Measurements from ENCODE around the gene COX14. TPM values are rescaled to one million over a fixed set of nuclear protein-coding genes. Genes with fewer than 3 reads are reported as not detected.

Gene COX14
- total and polyA plus RNA-seq, 10 of the 15 experiments (the other 5 are each of a cell fraction or from before 2014, with no cell fraction given) = 44.6 to 361 (median 120) TPM

GRCh38 chr12:50089730-50090129 is 22.3 kb upstream of the COX14 start:
- no peak overlapping the region for H2AFZ ChIP-seq (ENCODE audit: control insufficient read depth, low read depth, low read length)
- H3K4me1 ChIP-seq (ENCODE audit: control insufficient read depth, insufficient read depth, low read length) = no peaks in the 10 kb centered on the region
- in situ Hi-C loops (cut with MboI) = loop anchor here (5.0 kb wide), 1 partner anchor 83 kb away; no protein-coding TSS in a partner anchor
- FAIRE-seq = no peak
- 0 out of 2 replicates have a peak, but pooled peaks cover 4% of the 10 kb centered on the region for H4K20me1 ChIP-seq (ENCODE audit: control insufficient read depth, insufficient read depth)
- intact Hi-C loops (cut with micrococcal nuclease; ENCODE audit: unreplicated experiment) = no loop called here
- SMC1A ChIA-PET (ENCODE audit: uncharacterized antibody, unreplicated experiment) = interaction anchor here (0.6 to 3.9 kb wide), 10 partner anchors 13 to 86 kb away, joined by 3 to 27 read pairs (median 4); partner anchors contain the start of gene COX14
- H3K4me2 ChIP-seq (ENCODE audit: control insufficient read depth, insufficient read depth) = no peak overlapping the region
- no peak for DNase-seq (ENCODE audit: low read depth, low spot score)
- no peak overlapping the region for H3K27ac ChIP-seq (ENCODE audit: control insufficient read depth, insufficient read depth)
- ATAC-seq = no peak
- no peaks in the 10 kb centered on the region for H3K9me3 ChIP-seq (replicated peaks; ENCODE audit: control insufficient read depth, insufficient read depth, low read length)
- RAD21 ChIA-PET (ENCODE audit: unreplicated experiment) = interaction anchor here (1.0 to 5.6 kb wide), 5 partner anchors 14 to 86 kb away, joined by 3 to 47 read pairs (median 8); partner anchors contain the start of genes CERS5 and COX14
- H3K27me3 ChIP-seq (replicated peaks in 1 of 2; ENCODE audit: control insufficient read depth in 2 of 2, insufficient read depth in 2 of 2, low read length in 1 of 2) = no peaks in the 10 kb centered on the region
- peaks cover 3 to 24% of the 10 kb centered on the region in 2 experiments for H3K36me3 ChIP-seq (ENCODE audit: control insufficient read depth in 2 of 2, insufficient read depth in 2 of 2, low read length in 1 of 2)
- H3K9ac ChIP-seq (ENCODE audit: control insufficient read depth, insufficient read depth, low read length) = no peak overlapping the region
- BruUV-seq (replicated peaks) = no TSS peak
- H3K79me2 ChIP-seq (ENCODE audit: control insufficient read depth, insufficient read depth, low read length) = peaks cover 8% of the 10 kb centered on the region
- POLR2A ChIA-PET = interaction anchor here (0.6 kb wide), 1 partner anchor 82 kb away, joined by 3 read pairs; no protein-coding TSS in a partner anchor
- 98% methylated on average over 7 of the region's 7 CpGs for WGBS (ENCODE audit: insufficient coverage, insufficient replicate concordance, low lambda C conversion rate, missing lambda C conversion rate)
- no peak overlapping the region for H3K4me3 ChIP-seq
- CTCF ChIA-PET = interaction anchor here (0.7 to 9.0 kb wide), 20 partner anchors 11 to 227 kb away, joined by 3 to 250 read pairs (median 4); partner anchors contain the start of genes CERS5 and COX14
- TF ChIP-seq KLF5 (IDR thresholded peaks at IDR 0.05; ENCODE audit: partially characterized antibody) (no peak), RAD51 (IDR thresholded peaks at IDR 0.05) (no peak), FOXK2 (IDR thresholded peaks at IDR 0.05) (no peak), USF1 (IDR thresholded peaks at IDR 0.05; ENCODE audit: borderline replicate concordance, extremely low read length, insufficient read depth, low read depth, low read length) (no peak), ETV6 (conservative IDR thresholded peaks at IDR 0.05 in 1 of 2, IDR thresholded peaks at IDR 0.05 in 1 of 2; ENCODE audit: borderline replicate concordance in 1 of 2, low read depth in 1 of 2) (no peak), LARP7 (IDR thresholded peaks at IDR 0.05) (no peak), SMARCA5 (IDR thresholded peaks at IDR 0.05) (no peak), ZNF384 (IDR thresholded peaks at IDR 0.05; ENCODE audit: borderline replicate concordance, low read depth, low read length) (no peak), CBFB (IDR thresholded peaks at IDR 0.05; ENCODE audit: low read depth) (no peak), RAD21 (IDR thresholded peaks at IDR 0.05; ENCODE audit: insufficient read depth, low read depth, low read length) (no peak), E2F8 (IDR thresholded peaks at IDR 0.05; ENCODE audit: low read depth, partially characterized antibody) (no peak), NFXL1 (IDR thresholded peaks at IDR 0.05; ENCODE audit: borderline replicate concordance) (no peak), ZBTB4 (CRISPR knock-in tag; IDR thresholded peaks at IDR 0.05) (no peak), MEF2B (IDR thresholded peaks at IDR 0.05; ENCODE audit: partially characterized antibody, poor library complexity, severe bottlenecking) (no peak), ESRRA (IDR thresholded peaks at IDR 0.05; ENCODE audit: low read length) (no peak)
